Endothelial cell of umbilical vein (primary cell): ENCODE results near the gene FAM114A1.

Source experiments
- EZH2 ChIP-seq: IDR thresholded peaks from 2 replicates; pipeline ENCODE4 v1.6.1; 2012; ENCODE audit warnings: borderline replicate concordance, low read depth, mild to moderate bottlenecking, moderate library complexity, low read length, inconsistent platforms; ENCODE audit not compliant: severe bottlenecking
- TF ChIP-seq, protein P1 (sequence below), 2 donors: IDR thresholded peaks; 1 replicate in 1 of 2; 2 replicates in 1 of 2; pipeline ENCODE4 v1.5.1; 2011; ENCODE audit warnings: low read length in 2 of 2, mild to moderate bottlenecking in 2 of 2, moderate library complexity in 2 of 2, control low read depth in 1 of 2, inconsistent platforms in 1 of 2, low read depth in 1 of 2; ENCODE audit not compliant: insufficient read depth in 1 of 2; ENCODE audit errors: extremely low read depth in 1 of 2
- TF ChIP-seq, protein P2 (sequence below): IDR thresholded peaks from 2 replicates; pipeline ENCODE4 v1.6.1; 2011; ENCODE audit not compliant: insufficient read depth, insufficient read length

DNA sequence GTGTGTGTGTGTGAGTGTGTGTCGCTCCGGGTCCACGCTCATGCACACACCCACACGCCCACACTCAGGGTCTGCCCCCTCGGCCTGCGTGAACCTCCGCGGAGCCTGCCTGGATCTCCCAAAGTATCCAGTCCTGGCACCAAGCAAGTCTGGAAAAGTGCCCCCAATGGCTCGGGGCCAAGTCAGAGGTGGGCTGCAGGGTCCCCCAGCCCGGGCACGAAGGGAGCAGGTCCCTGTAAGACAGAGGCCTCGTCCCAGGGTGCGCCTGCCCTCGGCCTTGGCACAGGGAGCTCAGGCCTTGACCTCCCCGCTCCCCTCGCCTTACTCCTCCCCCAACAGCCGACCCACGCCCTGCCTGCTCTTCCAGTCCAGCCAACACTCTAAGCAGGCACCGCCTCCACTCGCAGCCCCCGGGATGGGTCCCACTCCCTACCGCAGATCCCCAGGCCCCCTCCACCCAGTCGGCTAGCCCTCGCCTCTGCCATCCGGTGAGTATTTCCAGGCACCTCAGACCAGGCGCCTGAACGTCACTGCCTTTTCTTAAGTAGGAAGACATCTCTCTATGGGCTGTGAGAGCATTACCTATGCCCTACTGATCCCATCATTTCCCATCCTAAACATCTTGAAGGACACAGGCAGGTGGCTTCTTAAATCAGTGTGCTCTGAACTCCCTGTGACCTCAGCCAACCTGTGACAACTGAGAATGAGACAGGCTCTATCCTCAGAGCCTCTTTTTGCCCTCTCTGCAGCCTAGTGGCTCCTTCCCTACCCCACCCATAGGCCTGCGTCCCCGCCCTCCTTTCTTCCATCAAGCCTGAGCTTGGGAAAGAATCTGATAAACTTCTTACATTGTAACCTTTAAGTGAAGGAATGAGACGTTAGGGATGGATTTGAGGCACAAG, 704 bp downstream of the FAM114A1 start:
- TF ChIP-seq EZH2, result no peak
- TF ChIP-seq, protein P1, sequence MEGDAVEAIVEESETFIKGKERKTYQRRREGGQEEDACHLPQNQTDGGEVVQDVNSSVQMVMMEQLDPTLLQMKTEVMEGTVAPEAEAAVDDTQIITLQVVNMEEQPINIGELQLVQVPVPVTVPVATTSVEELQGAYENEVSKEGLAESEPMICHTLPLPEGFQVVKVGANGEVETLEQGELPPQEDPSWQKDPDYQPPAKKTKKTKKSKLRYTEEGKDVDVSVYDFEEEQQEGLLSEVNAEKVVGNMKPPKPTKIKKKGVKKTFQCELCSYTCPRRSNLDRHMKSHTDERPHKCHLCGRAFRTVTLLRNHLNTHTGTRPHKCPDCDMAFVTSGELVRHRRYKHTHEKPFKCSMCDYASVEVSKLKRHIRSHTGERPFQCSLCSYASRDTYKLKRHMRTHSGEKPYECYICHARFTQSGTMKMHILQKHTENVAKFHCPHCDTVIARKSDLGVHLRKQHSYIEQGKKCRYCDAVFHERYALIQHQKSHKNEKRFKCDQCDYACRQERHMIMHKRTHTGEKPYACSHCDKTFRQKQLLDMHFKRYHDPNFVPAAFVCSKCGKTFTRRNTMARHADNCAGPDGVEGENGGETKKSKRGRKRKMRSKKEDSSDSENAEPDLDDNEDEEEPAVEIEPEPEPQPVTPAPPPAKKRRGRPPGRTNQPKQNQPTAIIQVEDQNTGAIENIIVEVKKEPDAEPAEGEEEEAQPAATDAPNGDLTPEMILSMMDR (IDR thresholded peaks at IDR 0.05; ENCODE audit: extremely low read depth in 1 of 2, insufficient read depth in 1 of 2, low read depth in 1 of 2, low read length in 2 of 2), result no peak
- TF ChIP-seq, protein P2, sequence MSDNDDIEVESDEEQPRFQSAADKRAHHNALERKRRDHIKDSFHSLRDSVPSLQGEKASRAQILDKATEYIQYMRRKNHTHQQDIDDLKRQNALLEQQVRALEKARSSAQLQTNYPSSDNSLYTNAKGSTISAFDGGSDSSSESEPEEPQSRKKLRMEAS, result no peak
